DLD1 (cell line): ENCODE measurements around the gene MALRD1.

Source experiments
- in situ Hi-C: cut with HindIII; loops from 2 replicates; pipeline ENCODE4 v1.10.0; 2017; ENCODE audit warnings: low sequenced_read_pairs

Gene MALRD1

GRCh38 chr10:19209319-19209718 lies 160.7 kb downstream of the MALRD1 start:
- in situ Hi-C loops: no loop called here

GRCh38 chr10:19212590-19212989 lies 164.0 kb downstream of the MALRD1 start:
- in situ Hi-C loops: no loop called here

DNA sequence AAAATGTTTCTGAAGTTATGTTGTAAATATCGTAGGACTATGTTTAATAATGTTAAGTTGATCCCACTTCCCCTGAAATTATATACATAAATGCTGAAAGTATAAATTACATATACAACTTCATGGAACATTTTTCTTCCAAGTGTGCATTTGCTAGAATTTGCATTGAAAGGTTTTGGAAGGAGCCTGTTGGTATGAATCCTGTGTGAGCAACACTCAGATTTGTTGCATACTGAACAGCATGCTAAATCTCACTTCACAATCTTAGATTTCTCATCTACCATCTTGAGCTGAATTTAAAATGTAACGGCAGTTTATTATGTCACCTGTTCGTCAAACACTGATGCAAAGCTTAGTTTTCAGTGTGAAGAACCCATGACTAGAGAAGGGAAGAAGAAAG lies 172.6 kb downstream of the MALRD1 start:
- in situ Hi-C loops: no loop called here

DNA sequence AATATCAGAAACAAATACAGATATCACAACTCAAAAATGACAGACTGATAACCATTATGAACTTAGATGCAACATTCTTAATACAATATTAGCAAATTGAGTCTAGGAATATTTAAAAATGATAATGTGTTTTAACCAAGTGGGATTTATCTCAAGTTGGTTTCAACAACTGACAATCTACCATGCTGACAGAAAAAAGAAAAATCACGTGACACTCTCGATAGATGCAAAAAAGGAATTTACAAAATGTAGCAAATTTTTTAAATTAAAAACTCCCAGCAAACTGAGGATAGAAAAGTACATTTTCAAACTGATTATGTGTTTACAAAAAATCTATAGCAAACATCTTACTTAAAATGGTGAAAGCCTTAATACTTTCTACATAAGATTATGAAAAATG lies 177.4 kb downstream of the MALRD1 start:
- in situ Hi-C loops: no loop called here

GRCh38 chr10:19231034-19231433 lies 182.4 kb downstream of the MALRD1 start:
- in situ Hi-C loops: no loop called here

- in situ Hi-C loops: no loop called here
Measured at GRCh38 chr10:19245889-19246752, 197.5 kb downstream of the MALRD1 start.

GRCh38 chr10:19247843-19248242 lies 199.2 kb downstream of the MALRD1 start:
- in situ Hi-C loops: no loop called here

- in situ Hi-C loops: no loop called here
Measured at GRCh38 chr10:19250546-19250945, 201.9 kb downstream of the MALRD1 start.

DNA sequence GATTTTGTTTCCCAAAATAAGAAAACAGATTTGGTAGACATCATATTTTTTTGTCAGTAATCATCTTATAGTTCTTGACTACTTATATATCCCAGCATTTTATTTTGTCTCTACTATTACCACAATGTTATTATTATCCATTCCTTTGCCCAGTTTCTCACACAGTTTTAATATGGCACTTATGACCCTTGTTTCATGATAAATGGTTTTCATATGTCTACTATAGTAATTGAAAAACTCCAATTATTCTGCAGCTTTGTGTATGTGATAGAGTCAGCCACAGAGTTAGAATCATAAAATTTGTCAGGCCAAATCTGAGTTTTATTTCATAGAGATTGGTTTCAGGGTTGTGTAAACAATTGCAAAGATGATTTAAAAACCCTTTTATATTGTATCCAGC lies 203.9 kb downstream of the MALRD1 start:
- in situ Hi-C loops: no loop called here

- in situ Hi-C loops: no loop called here
Measured at GRCh38 chr10:19256331-19256730, 207.7 kb downstream of the MALRD1 start.

DNA sequence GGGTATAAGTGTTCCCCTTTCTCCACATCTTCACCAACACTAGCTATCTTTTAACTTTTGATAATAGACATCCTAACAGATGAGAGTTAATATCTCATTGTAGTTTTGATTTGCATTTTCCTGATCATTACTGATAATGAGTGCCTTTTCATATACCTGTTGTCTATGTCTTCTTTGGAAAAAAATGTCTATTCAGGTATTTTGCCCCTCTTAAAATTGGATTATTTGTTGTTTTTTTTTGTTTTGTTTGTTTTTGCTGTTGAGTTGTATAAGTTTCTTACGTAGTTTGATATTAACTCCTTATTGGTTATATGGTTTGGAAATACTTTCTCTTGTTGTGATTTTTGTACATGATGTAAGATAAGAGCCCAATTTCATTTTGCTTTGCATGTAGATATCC lies 214.7 kb downstream of the MALRD1 start:
- in situ Hi-C loops: no loop called here

- in situ Hi-C loops: no loop called here
Measured at GRCh38 chr10:19283285-19283684, 234.7 kb downstream of the MALRD1 start.

DNA sequence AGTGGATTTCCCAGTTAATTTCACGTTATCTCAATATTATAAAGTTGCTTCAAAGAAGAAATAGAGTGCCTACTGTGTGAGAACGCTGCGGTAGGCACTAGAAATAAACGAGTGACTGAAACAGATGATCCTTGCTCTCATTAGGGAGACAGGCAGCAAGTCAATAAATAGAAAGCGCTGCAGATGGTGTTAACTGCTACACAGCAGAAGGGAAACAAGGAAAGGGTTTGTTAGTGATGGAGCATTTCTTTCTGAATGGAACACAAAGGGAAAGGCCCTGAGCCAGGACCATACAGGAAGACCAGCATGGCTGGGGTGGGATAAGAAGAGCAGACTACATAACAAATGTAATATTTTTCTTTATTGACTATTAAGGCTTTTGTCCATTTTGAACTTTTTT lies 235.2 kb downstream of the MALRD1 start:
- in situ Hi-C loops: no loop called here

- in situ Hi-C loops: no loop called here
Measured at GRCh38 chr10:19290770-19291169, 242.2 kb downstream of the MALRD1 start.

DNA sequence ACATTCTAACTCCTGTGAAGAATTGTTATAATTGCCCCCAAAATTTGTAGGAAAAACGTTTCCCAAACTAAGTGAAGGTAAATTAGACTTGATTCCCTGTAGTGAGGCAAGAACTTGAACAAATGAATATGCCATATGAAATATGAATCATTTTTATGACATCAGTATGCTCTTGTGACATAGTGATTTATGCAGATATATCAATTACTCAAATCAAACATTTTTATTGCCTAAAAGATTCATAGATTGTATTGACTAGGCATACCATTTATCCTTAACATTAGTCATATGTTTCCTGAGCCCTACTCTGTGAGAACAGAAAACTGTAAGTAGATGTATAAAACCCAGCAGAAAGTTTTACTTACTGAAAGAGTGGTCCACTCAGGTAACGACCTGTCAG lies 245.6 kb downstream of the MALRD1 start:
- in situ Hi-C loops: no loop called here

GRCh38 chr10:19299645-19300044 lies 251.0 kb downstream of the MALRD1 start:
- in situ Hi-C loops: no loop called here

DNA sequence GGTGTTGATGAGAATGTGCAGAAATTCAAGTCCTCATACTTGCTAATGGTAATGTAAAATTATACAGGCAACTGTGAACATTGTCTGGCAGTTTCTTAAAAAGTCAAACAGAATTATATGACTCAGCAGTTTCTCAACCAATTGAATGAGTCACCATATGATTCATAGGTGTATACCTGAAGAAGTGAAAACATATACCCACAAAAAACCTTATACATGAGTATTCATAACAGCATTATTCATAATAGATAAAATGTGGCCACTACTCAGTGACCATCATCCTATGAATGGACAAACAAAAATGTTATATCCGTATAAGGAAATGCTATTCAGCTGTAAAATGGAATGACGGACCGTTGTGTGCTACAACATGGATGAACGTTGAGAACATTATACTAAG lies 253.5 kb downstream of the MALRD1 start:
- in situ Hi-C loops: no loop called here

GRCh38 chr10:19310066-19310465 lies 261.5 kb downstream of the MALRD1 start:
- in situ Hi-C loops: no loop called here

- in situ Hi-C loops: no loop called here
Measured at GRCh38 chr10:19316204-19316870, 267.7 kb downstream of the MALRD1 start.

GRCh38 chr10:19317952-19318351 lies 269.4 kb downstream of the MALRD1 start:
- in situ Hi-C loops: no loop called here

DNA sequence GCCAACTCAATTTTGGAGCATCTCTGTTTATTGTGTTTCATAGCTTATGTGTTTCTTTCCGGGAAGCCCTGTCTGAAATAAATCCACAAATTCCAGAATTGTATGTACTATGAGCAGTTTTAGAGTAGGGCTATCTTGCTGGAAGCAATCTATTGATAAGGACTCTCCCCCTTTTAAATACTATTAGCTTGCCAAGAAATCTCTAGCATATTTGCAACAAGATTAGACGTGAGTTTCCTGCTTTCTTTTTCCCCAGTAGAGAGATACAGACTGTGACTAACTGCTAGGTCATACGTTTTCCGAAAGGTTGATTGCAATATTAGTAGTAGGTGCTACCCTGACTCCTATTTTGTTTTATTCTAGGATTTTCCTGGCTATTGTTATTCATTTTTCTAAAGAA lies 277.0 kb downstream of the MALRD1 start:
- in situ Hi-C loops: no loop called here

- in situ Hi-C loops: no loop called here
Measured at GRCh38 chr10:19328582-19328981, 280.0 kb downstream of the MALRD1 start.
